Body of pancreas (tissue), 4 donors: ENCODE results near the gene ADK.

Source experiments
- POLR2A ChIP-seq, 3 donors: fragments of 450-650 bp; IDR thresholded peaks; one replicate each; pipeline ENCODE4 v1.6.1; 2016; ENCODE audit warnings: antibody characterized with exemption in 3 of 3, mild to moderate bottlenecking in 2 of 3
- TF ChIP-seq, protein P1 (sequence below), 7 experiments: fragments of 450-650 bp in 4 of 7; fragments of 200-600 bp in 3 of 7; sonication (generic) in 3 of 7; IDR thresholded peaks; one replicate each; pipeline ENCODE4 v1.5.1; 2016 to 2019; ENCODE audit warnings: antibody characterized with exemption in 7 of 7

DNA sequence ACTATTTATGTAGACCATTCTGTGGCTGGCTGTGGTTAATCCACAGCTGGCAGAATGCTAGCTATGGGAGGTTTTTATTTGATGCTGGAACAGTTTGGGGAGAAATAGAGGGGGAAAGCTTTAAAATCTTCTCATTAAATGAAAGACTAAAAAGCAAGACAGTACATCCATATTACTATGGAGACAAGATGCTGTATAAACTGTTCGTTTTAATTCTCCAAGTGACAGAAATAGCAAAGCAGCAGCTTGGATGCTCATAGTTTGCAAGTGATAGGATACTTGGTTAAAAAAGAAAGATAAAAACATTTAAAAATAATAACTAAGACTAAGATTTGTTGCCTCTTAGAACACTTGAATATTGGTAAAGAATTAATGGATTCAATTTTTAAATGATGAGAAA is 370.5 kb downstream of the ADK start:
- TF ChIP-seq, protein P1, sequence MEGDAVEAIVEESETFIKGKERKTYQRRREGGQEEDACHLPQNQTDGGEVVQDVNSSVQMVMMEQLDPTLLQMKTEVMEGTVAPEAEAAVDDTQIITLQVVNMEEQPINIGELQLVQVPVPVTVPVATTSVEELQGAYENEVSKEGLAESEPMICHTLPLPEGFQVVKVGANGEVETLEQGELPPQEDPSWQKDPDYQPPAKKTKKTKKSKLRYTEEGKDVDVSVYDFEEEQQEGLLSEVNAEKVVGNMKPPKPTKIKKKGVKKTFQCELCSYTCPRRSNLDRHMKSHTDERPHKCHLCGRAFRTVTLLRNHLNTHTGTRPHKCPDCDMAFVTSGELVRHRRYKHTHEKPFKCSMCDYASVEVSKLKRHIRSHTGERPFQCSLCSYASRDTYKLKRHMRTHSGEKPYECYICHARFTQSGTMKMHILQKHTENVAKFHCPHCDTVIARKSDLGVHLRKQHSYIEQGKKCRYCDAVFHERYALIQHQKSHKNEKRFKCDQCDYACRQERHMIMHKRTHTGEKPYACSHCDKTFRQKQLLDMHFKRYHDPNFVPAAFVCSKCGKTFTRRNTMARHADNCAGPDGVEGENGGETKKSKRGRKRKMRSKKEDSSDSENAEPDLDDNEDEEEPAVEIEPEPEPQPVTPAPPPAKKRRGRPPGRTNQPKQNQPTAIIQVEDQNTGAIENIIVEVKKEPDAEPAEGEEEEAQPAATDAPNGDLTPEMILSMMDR (IDR thresholded peaks at IDR 0.05): no peak
- no peak for TF ChIP-seq POLR2A (IDR thresholded peaks at IDR 0.05)
